GM21786 (cell line): ENCODE results near the gene YDJC.
A peak's percentile ranks its signal among the peaks of the same experiment; 100 is the strongest.
"Not testable (repeated sequence)": the region's sequence is repeated elsewhere in the genome, so short reads cannot be mapped to it uniquely, and the experiment has no call there.

Source experiments
- ATAC-seq: cut with Tn5 transposase; IDR thresholded peaks from one replicate; pipeline ENCODE4 v1.9.1; 2021; ENCODE audit not compliant: unreplicated experiment

Gene YDJC

GRCh38 chr22:21629255-21630149 lies at the start of gene YDJC:
TSS of gene YDJC (minus strand) at chr22:21630022. CDS start at chr22:21630014, 8 bp downstream.
- peak; percentile 78 for ATAC-seq

GRCh38 chr22:21679383-21679782 lies 49.6 kb upstream of the YDJC start:
- ATAC-seq = no peak

- ATAC-seq = not testable (repeated sequence)
Observed at GRCh38 chr22:21678842-21679241, 49.0 kb upstream of the YDJC start.

GRCh38 chr22:21677606-21678443 lies 48.0 kb upstream of the YDJC start:
- no peak for ATAC-seq

GRCh38 chr22:21674638-21675245 lies 44.9 kb upstream of the YDJC start:
- ATAC-seq = no peak

GRCh38 chr22:21673534-21674321 lies 43.9 kb upstream of the YDJC start:
- ATAC-seq = no peak

GRCh38 chr22:21672107-21672629 lies 42.3 kb upstream of the YDJC start:
- ATAC-seq = no peak

GRCh38 chr22:21669026-21669425 lies 39.2 kb upstream of the YDJC start:
- ATAC-seq = no peak

GRCh38 chr22:21666786-21667185 lies 37.0 kb upstream of the YDJC start:
- no peak for ATAC-seq

GRCh38 chr22:21665047-21665851 lies 35.4 kb upstream of the YDJC start:
- no peak for ATAC-seq

- ATAC-seq = no peak
Observed at GRCh38 chr22:21663738-21664137, 33.9 kb upstream of the YDJC start.

- ATAC-seq = no peak
Observed at GRCh38 chr22:21661991-21662390, 32.2 kb upstream of the YDJC start.

GRCh38 chr22:21660904-21661303 lies 31.1 kb upstream of the YDJC start:
- no peak for ATAC-seq

- ATAC-seq = no peak
Observed at GRCh38 chr22:21659864-21660525, 30.2 kb upstream of the YDJC start.

GRCh38 chr22:21657360-21658032 lies 27.7 kb upstream of the YDJC start:
- ATAC-seq = peak; percentile 76

GRCh38 chr22:21657020-21657359 lies 27.2 kb upstream of the YDJC start:
- ATAC-seq = no peak

GRCh38 chr22:21652547-21653545 lies 23.0 kb upstream of the YDJC start:
- ATAC-seq = no peak
